HG02571 (cell line): ENCODE results near the gene GPSM1.

Experiments used
- ATAC-seq: cut with Tn5 transposase; IDR thresholded peaks from one replicate; pipeline ENCODE4 v1.9.1; 2021; ENCODE audit warnings: mild to moderate bottlenecking, moderate library complexity; ENCODE audit not compliant: unreplicated experiment

GPSM1 gene, protein sequence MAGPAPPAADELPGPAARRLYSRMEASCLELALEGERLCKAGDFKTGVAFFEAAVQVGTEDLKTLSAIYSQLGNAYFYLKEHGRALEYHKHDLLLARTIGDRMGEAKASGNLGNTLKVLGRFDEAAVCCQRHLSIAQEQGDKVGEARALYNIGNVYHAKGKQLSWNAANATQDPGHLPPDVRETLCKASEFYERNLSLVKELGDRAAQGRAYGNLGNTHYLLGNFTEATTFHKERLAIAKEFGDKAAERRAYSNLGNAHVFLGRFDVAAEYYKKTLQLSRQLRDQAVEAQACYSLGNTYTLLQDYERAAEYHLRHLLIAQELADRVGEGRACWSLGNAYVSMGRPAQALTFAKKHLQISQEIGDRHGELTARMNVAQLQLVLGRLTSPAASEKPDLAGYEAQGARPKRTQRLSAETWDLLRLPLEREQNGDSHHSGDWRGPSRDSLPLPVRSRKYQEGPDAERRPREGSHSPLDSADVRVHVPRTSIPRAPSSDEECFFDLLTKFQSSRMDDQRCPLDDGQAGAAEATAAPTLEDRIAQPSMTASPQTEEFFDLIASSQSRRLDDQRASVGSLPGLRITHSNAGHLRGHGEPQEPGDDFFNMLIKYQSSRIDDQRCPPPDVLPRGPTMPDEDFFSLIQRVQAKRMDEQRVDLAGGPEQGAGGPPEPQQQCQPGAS

DNA sequence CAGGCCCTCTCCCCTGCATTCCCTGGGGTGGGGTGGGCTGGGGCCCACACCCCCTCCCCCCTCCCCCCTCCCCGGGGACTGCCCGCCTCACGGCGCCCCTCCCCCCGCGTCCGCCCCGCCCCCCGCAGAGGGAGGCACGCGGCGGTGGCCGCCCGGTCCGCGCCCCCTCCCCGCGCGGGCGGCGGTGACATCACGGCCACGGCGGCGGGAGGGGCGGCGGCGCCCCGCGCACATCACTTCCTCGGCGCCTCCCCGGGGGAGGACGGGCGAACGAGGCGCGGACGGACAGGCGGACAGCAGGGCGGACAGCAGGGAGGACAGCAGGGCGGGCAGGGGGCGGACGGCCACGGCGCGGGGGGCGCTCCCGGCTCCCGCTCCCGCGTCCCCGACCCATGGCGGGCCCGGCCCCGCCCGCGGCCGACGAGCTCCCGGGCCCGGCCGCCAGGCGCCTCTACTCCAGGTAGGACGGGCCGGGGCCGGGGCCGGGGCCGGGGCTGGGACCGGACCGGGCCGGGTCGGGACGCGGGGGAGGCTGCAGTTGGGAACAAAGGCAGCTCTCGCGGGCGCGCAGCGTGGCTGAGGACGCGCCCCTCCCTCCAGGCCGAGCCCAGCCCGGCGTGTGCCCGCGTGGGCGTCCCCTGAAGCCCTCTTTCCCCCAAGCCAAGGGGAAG lies at the start of gene GPSM1:
TSS of gene GPSM1 (plus strand) at position 236 of the 671 bp plus-strand sequence. CDS start at position 393, 157 bp downstream.
- ATAC-seq: no peak

DNA sequence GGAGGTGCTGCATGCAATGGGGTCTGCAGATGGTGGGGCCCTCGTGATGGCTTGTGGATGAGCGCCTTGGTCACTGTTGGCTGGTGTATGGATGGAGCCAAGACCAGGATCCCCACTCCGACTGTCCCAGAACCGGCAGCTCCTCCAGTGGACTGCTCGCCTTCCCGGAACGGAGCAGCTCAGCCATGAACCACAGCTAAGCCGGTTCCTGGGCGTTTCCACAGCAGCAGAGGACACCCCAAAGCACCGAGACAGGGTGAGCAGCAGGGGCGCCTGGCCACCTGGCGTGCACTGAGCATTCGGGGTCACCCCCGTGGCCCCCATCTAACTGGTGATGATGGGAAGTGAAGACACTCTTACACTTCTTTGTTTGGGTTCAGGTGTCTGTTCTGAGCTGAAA lies 49.6 kb upstream of the GPSM1 start:
- no peak for ATAC-seq

DNA sequence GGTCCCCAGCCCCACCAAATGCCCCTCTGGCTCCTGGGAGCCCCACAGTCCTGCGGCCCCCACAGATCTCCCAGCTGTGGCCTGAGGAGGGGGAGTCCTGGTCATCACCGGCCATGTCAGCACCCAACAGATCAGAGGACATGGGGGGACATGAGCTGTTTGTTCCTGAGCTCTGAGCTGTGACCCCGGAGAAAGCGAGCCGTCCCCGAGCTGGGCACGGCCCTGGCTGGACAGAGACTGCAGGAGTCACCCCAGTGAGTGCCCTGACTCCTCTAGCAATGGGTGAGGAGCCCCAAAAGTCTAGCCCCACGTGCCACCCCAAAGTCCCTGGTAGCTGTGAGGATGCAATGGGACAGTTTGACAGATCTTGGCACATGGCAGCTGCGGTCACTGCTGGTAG lies 49.1 kb upstream of the GPSM1 start:
- ATAC-seq: no peak

DNA sequence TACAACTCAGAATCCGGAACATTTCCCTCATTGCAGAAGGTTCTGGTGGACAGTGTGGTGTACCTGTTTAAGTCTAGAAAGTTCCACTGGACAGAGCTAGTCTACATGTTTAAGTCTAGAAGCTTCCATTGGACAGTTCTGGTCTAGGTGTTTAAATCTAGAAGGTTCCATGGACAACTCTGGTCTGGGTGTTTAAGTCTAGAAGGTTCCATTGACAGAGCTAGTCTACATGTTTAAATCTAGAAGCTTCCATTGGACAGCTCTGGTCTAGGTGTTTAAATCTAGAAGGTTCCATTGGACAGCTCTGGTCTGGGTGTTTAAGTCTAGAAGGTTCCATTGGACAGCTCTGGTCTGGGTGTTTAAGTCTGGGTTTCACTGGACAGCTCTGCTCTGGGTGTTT lies 48.4 kb upstream of the GPSM1 start:
- ATAC-seq: no peak

DNA sequence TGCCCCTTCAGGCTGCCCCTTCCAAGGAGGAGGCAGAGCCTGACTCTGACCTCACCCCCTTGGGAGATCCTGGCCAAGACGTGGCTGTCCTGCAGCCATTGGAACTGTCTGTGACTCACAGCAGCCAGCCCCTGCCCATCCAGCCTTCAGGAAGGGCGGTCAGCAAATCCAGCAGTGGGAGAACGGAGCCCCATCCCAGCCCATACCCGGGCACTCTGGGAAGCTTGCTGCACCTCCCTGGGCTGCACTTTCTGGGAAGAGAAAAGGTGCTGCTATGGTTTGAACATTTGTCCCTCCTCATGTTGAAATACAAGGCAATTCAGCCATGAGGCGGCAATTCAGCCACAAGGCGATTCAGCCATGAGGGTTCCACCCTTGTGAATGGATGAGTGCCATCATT lies 47.9 kb upstream of the GPSM1 start:
- ATAC-seq: no peak

DNA sequence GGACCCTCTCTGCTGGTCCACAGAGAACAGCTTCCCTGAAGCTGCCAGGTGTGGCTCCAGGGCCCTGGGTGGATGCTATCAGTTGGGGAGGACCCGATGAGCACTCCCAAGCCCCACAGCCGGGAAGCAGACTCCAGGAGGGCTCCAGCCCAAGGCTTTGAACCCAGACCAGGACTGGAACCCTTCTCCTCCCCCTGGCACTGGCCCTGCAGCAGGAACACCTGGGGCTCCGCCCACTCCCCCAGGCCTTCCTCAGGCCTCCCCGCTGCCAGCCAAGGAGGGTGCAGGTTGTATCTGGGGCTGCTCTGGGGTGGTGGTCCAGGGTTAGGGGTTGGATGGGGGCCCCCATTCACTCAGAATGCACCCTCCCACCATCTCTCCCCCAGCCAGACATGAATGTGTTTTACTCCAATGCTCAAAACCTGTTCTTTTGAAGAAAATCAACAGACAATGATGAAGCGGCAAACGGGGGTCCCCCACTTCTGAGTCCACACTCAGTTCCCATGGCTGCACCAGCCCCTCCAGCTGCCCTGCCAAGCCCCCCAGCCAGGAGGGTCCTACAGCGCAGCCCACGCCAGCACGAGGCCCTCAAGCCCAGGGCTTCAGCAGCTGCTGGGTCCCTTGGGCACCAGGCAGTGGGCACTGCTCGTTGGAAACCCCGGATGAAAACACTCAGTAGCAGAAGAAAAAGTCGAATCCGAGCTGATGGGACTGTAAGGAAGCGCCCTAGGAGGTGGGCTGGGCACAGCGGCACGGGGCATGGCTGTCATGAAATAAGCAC lies 46.6 kb upstream of the GPSM1 start:
- ATAC-seq: no peak

DNA sequence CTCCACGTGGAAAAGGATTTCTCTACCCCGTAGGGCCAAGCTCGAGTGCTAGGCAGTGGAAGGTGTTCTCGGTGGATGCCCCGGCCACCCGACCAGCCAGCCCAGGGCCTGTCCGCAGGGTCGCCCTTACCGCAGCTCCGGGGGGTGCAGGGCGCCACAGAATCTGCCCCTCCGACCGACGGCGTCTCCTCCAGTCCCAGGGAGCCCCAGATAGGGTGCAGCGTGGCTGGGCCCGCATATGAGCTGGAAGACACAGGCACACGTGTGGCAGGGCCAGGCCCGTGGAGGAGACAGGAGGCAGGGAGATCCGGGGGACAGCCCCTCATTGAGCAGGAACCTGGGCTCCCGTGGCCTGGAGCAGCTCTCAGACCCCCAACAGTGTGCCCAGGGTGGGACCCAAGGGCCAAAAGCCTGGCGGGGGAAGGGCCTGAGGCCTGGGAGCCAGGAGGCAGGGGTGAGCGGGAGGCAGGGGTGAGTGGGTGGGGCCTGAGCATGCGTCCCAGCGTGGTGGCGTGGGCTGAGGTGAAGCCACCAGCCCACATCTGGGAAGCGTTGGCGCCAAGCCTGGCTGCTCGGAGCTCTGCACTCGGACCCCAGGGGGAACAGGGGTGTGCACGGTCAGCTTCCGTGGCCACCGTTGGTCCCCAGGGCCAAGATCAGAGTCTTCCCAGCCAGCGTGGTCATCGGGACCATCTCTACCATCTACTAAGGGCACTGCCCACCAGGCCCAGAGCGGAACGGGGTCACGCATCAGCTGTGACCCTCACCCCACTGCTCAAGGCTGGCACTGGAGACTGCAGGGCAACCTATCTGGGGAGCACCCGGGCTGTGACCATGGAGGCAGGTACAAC lies 45.7 kb upstream of the GPSM1 start:
- ATAC-seq: no peak

DNA sequence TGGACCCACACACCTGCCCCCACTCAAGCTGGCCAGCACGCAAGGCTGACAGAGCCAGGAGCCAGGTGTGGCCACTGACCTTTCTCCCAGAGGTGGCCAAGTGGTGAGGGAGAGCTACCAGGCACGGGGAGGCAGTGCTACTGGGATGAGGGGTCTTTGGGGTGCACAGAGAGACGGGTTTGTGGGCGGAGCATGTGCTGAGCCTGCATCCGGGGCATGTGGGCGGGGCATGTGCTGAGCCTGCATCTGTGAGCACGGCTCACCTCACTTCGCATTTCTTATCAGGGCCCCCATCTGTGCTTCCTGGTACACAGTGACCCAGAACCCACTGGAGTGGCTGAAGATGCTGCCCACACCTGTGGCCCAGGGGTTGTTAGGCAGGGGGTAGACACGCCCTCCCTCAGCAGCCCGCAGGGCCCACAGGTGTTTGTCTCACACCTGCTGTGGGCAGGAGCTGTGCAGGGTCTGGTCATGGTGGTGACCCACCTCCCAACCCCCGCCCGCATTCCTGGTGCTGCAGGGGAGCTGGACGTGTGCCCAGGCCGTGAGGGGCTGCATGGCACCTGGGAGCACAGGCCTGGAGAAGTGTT lies 45.0 kb upstream of the GPSM1 start:
- no peak for ATAC-seq

DNA sequence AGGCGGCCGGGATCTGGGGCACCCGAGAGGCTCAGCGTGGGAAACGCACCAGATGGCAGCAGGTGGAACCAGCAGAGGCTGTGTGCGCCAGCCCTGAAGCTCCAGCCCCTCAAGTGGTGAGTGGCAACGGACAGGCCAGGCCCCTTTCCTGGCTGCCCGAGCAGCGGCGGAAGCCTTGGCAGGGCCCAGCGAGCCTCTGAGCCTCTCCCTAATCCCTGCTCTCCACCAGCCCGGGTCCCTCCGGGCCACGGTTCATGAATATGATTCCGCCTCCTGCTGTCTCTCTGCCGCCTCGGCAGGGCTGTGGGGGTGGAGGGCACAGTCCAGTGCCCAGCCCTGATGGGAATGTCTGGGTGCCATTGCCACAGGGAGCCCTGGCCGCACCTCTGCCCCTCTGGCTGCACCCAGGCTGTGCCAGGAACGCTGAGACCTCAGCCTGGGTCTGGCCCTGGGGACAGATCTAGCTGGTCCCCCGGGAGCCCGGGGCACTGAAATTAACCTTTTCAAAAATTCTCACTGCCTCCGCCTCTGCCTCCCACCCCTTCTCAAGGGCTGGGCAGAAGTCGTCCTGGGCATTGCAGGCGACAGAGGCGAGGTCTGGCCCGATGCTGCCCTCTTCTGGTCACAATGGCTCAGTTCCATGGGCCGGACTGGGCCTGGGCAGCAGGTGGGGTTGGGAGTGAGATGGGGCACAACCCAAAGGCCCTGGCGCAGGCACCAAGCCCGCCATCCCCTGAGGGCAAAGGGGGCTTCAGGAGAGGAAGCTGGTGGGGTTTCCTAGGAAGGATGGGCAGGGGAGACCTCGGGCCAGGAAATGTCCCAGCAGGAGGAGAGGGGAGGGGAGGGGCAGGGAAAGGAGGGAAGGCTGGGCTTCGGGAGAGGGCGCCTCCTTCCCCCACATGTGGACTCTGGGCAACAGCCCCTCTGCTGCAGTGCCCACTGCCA lies 43.8 kb upstream of the GPSM1 start:
- ATAC-seq: no peak

DNA sequence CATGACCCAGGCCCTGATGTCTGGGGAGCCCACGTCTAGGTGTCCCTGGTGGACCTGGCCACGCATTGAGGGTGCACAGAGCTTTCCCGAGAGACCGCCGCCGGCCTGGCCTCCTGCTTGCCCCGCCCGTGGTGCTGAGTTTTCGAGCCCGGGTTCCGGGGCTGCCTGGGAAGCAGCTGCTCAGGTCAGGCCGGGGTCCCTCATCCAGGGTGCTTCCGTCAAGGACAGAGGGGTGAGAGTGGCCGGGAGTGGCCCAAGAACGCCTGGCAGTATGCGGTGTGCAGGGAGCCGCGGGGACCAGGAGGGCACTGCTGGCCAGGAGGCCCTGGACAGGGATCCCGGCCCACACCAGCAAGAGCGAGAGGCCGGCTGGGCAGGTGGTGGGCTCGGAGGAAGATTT lies 43.0 kb upstream of the GPSM1 start:
- ATAC-seq: no peak

DNA sequence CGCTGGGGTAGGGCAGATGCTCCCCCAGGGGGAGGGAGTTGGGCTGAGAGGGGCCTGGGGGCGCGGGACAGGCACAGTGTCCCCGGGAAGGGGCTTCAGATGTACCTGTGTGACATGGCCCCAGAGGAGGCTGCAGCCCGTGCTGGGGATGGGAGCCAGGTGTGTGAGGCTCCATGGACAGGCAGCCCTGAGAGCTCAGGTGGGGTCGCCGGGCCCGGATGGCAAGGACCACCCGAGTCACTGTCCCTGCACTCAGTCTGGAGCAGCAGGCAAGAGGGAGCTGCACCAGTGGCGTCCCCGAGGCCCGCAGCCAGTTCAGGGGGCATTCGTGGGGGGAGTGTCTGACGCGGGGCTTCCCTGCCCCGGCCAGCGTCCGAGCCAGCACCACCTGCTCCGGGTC lies 42.4 kb upstream of the GPSM1 start:
- no peak for ATAC-seq

DNA sequence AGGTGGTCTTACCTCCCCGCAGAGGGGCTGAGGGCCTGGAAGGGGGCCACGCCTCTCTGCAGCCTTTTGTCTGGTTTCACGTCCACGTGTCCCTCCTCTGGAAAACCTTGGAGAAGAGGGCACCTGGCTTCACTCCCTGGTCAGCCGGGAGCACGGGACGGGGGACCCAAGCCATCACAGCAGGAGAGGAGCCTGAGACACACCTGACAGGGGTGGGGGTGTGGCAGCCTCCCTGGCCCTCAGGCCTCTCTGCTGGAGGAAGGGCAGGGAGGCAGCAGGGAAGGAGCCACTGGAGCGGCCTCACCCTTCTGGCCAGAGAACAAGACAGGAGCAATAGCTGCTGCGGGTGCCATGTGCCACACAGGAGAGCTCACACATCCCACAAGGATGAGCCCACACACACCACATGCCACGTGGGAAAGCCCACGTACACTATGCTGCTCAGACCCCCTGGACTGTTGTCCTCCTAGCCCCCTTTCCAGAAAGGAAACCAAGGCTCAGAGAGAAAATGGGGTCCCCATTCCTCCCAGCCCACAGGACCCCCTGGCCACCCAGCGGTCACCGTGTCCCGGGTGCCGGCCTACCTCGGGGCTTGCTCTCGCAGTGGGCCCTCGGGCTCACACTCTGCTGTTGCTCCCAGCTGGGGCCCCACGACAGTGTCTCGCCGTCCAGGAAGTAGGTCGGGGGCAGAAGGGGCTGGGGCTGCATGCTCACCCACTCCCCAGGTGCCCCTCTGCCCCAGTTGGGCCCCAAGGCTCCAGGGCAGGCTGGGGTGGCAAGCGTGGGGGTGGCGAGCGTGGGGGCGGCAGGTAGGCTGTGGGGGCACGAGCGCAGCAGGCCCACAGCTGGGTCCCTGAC lies 41.6 kb upstream of the GPSM1 start:
- ATAC-seq: no peak

DNA sequence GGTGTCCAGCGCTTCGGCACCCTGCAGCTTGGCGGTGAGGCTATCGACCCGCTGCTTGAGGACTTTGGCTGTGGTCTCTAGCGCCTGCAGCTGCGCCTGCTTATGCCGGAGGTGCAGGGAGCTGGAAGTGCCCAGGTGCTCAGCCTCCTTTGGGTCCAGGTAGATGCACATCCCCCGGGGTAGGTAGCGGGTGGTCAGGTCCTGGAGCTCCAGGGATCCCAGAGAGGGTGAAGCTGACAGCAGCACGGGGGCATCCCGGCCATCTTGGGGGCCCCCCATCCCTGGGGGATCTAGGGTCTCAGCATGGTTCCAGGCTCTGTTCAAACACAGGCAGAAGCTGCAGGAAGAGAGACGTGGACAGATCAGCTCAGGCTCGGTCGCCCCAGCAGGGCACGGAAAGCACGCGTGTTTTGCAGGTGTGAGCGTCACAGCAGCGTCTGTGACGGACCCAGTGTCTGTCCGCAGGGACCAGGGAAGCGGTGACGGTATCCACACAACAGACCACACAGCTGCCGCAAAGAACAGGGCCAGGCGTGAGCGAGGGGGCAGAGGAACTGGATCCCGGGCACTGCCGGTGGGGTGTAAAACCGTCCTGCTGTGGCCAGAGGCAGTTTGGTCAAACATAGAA lies 40.9 kb upstream of the GPSM1 start:
- ATAC-seq: no peak

DNA sequence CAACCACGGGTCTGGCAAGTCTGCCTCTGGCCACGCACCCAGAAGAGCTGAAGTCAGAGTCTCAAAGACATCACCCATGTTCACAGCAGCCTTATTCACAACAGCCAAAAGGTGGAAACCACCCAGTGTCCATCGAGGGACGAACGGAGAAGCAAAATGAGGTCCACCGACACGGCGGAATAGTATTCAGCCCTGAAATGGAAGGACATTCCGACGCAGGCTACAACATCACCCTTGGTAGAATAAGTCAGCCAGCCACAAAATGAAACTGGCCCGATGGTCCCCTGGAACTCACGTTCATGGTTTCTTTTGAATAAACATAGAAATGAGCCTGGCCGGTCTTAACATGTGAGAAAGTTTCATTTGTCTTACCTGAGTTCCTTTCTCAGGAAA lies 40.4 kb upstream of the GPSM1 start:
- ATAC-seq: no peak

DNA sequence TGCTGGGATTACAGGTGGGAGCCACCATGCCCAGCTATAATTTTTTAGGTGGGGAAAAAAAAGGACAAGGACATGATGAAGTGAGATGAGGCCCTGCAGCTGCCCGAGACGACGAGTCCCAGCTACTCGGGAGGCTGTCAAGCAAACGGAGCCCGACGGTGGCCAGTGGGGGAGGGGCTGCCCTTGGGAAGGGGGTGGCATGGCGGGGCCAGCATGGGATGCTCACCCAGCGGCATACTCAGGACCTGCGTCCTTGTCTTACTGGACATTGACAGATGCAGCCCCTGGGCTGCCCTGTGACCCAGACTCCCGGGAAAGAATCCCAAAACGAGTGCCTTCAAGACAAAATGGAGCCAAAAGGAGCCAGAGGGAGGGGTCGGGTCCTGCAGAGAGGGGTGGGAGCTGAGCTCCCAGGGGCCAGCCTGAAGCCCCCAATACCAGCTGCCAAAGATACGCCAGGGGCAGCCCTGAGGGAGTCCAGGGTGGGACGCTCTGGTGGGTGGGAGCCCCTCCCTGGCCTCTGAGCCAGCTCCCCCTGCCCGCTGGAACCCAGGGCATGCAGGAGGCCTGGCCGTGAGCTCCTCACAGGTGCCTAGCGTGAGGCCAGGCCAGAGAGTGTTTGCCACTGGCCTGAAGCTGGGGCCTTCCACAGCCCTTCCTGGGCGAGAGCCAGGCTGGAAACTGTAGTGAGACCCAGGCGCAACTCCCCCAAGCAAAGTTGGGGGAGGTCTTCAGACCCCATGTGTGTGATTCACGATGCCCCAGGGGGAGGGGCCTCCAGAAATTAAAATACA lies 39.2 kb upstream of the GPSM1 start:
- no peak for ATAC-seq

DNA sequence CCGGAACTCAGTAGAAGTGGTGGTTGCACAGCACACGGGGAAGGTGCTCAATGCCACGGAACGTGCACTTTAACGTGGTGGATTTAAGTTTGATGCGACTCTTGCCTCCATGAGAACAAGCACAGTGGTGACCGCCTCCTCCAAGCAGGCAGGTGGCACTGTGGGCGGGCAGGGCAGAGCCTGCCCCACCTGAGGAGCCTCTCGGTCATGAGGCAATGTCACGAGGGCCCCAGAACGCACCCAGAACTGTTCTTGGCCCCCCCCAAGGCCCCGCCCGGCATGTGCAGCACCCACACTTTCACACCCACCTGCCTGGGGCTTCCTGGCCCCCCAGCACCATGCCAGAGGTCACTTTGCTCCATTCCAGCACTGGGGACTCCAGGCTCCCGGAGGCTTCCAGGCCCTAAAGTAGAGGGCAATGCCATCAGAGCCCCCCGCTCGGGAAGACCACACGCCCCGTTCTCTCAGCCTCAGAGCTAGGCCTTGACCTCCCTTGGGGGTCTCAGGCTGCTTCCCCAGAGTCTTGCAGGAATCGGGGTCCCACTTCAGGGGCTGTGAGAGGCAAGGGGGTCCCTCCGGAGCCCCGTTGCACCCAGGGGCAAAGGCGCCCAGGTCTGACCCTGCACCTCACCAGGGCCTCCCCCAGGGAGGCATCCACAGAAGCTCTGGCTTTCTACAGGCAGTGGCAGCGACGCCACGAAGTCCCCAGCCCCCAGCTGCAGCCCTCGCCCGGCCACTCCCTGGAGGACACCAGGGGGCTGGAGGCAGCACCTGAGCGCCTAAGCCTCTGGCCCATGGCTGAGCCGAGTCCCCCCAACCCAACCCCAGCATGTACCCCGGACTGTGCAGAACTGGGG lies 37.5 kb upstream of the GPSM1 start:
- ATAC-seq: no peak
